ENCODE results near the gene UBE3D.
"Not testable (repeated sequence)": the region's sequence is repeated elsewhere in the genome, so short reads cannot be mapped to it uniquely, and the experiment has no call there.

UBE3D gene

GRCh38 chr6:82910820-82911219 lies 154.8 kb downstream of the UBE3D start:
- no peak for DNase-seq (ENCODE audit: low read depth)

GRCh38 chr6:82910395-82910794 lies 155.2 kb downstream of the UBE3D start:
- no peak for DNase-seq (ENCODE audit: low read depth)

GRCh38 chr6:82909551-82909950 lies 156.1 kb downstream of the UBE3D start:
- DNase-seq (ENCODE audit: low read depth): no peak

DNA sequence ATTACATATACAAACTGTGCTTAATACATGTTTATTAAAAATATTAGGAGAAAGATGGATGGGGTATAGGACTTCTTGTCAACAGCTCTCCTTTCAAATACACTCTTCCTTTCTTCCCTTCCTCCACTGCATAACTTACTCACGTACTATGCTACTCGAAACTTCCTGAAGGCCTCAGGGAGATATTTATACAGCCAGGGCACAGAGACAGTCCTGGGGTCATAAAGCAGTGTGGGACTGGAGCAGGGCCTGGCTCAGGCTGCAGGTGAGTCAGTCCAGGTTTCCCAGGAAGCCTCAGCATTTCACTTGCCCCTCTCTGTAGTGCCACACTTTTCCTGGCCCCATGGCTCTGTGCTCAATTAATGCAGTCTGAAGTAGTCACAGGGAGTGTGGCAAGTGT lies 157.0 kb downstream of the UBE3D start:
- DNase-seq (ENCODE audit: low read depth): no peak

- no peak for DNase-seq (ENCODE audit: low read depth)
Measured at GRCh38 chr6:82906951-82907350, 158.7 kb downstream of the UBE3D start.

DNA sequence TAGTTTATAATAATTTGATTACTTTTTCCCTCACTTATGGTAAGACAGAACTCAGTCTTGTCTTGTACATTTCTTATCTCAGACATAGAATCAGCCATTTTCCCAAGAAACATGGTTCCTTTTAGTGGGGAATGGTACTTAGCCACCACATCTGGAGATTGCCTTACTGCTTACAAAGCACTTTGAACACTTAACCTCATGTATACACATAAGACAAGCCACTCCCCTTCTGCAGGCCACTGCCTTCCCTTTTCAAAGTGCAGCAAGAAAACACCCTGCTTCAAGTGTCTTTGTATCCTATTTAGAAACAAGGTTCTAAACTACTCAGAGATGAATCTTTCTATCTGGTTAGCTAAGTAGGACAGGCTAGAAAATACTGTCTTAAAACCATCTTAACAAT lies 159.2 kb downstream of the UBE3D start:
- DNase-seq (ENCODE audit: low read depth): no peak

- no peak for DNase-seq (ENCODE audit: low read depth)
Measured at GRCh38 chr6:82904860-82905259, 160.8 kb downstream of the UBE3D start.

DNA sequence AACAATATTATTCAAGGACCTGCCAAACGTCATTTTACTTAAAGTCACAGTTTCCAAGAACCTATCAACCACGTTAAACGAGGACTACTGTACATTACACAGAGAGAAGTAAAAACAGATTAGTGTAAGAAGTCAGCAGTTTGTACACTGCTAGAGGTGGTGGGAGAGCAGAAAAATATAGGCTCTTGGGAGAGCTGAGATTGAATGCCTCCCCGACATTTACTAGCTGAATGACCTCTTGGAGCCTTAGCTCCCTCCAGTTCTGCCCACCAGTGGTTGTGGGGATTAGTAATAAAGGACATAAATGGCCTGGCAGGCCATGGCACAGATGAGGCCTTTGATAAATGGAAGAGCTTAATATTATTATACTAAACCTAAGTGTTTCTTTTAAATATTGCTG lies 161.4 kb downstream of the UBE3D start:
- no peak for DNase-seq (ENCODE audit: low read depth)

DNA sequence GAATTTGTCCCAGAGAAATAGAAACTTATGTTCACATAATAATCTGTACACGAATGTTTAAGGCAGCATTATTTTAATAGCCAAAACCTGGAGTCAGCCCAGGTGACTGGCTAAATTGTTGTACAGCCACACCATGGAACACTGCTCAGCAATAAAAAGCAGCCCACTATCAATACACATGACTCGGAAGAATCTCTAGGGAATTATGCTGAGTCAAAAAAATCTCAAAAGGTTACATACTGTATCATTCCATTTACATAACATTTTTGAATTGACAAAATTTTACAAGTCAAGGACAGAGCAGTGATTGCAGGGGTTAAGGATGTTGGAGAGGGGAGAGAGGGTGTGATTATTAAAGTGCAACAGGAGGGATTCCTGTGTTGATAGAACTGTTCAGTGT lies 163.4 kb downstream of the UBE3D start:
- DNase-seq (ENCODE audit: low read depth): no peak

- no peak for DNase-seq (ENCODE audit: low read depth)
Measured at GRCh38 chr6:82894653-82895259, 170.9 kb downstream of the UBE3D start.

GRCh38 chr6:82893889-82894652 lies 171.6 kb downstream of the UBE3D start:
- DNase-seq (ENCODE audit: low read depth): no peak

GRCh38 chr6:82891503-82891902 lies 174.1 kb downstream of the UBE3D start:
- DNase-seq (ENCODE audit: low read depth): not testable (repeated sequence)

GRCh38 chr6:82891076-82891475 lies 174.6 kb downstream of the UBE3D start:
- no peak for DNase-seq (ENCODE audit: low read depth)

GRCh38 chr6:82890240-82890639 lies 175.4 kb downstream of the UBE3D start:
- DNase-seq (ENCODE audit: low read depth): no peak

DNA sequence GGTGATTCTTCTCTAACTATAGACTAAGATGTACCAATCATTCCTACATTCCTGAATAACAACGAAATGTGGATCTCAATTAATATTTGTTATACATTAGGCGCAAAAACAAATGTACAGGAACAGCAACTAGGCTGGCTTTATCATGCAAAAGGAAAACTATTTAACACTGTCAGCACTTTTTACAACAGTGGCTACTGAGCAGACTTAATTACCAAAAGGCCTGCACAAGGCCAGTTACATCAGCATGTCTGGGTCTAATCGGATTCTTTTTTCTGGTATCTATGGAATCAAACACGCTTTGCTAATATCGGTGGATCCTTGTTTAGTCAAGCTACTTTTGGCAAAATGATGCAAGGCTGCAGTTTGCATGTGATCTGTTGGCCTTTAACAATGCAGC lies 176.5 kb downstream of the UBE3D start:
- DNase-seq (ENCODE audit: low read depth): no peak

GRCh38 chr6:82882363-82883023 lies 183.1 kb downstream of the UBE3D start:
- DNase-seq (ENCODE audit: low read depth): no peak

DNA sequence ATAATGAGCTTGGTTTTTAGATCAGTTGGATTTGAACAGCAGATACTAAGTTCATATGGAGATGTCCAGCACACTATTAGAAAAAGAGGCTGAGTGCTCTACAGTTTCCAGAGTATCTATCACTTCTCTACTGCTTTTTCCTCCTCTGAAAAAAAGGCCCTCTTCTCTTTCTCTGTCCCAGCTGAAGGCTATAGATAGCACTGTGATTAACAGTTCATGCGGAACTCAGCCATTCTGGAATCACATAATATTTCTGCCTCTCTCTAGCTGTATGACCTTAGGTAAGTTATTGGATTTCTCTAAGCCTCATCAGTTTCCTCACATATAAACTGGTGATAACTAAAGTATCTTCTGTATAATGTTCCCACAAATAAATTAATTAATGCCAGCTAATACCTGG lies 184.1 kb downstream of the UBE3D start:
- DNase-seq (ENCODE audit: low read depth): no peak

DNA sequence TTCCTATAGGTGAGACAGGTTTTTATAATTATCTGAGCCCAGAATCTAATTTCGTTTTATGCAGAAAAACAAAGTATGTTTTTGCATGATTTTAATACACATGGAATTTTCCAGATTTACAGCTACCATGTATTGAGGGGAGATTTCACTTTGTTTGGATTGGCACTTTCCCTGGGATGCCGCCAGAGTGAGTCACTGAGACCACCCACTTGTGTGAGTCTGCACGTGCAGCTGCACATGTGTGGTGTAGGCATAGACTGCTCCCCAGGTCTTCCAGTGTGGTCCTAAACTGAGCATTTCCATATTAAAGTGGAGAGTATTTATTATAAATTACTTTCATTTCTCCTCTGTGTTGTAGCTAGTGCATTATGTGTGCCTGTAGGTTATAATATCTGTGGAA lies 186.8 kb downstream of the UBE3D start:
- DNase-seq (ENCODE audit: low read depth): no peak

GRCh38 chr6:82877213-82878195 lies 188.1 kb downstream of the UBE3D start:
- DNase-seq (ENCODE audit: low read depth): no peak

DNA sequence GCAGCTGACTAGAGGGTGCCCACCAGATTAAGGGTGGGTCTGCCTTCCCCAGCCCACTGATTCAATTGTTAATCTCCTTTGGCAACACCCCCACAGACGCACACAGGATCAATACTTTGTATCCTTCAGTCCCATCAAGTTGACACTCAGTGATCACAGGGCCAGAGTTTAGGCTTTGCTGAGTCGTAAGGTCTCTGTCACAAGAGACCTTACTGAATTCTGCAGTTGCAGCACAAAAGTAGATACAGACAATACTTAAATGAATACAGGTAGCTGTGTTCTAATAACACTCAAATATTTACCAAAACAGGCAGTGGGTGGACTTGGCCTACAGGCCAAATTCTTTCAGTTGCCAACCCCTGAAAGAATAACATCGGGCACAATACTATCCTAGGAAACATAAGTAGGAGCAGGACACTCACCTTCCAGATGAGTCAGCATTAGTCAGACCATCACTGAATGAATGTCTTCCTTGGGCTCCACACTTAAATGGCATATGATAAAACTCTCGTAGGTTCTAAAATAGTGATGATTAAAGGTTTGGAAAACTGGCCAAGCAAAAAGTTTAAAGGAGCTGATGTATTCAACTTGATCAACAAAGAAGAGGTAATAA lies 190.0 kb downstream of the UBE3D start:
- DNase-seq (ENCODE audit: low read depth): no peak

- DNase-seq (ENCODE audit: low read depth): no peak
Measured at GRCh38 chr6:82874867-82875266, 190.8 kb downstream of the UBE3D start.

DNA sequence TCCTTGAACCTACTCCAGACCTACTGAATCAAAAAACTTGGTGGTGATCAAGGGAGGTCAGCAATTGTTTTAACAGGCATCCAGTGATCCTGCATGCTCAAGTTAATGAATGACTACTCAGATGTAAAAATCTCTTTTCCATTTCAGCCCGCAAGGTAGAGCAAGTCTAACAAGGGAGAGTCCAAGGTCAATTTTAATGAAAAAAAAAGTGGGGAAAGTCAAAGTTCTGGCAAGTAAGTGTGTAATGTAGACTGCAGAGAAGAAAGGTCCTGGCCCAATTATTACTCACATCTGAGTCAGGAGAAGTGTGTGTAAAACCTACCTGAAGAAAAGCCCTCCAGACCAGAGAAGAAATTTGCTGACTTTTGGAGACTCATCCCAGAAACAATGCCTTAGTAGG lies 193.5 kb downstream of the UBE3D start:
- no peak for DNase-seq (ENCODE audit: low read depth)

Data from stimulated activated CD8-positive, alpha-beta memory T cell treated with anti-CD3 and anti-CD28 coated beads, Interleukin-15, amount 100 ng/mL, for 24 hours (primary cell).